HepG2 (cell line): ENCODE results near the gene SFRP4. TPM values are rescaled to one million over a fixed set of nuclear protein-coding genes. Genes with fewer than 3 reads are reported as not detected.

Experiments used
- ATRX ChIP-seq: sonication (generic); formaldehyde crosslinking; IDR thresholded peaks from 2 replicates; pipeline ENCODE4 v1.4.0; 2020; ENCODE audit warnings: missing genetic modification reagents, borderline replicate concordance
- BRD4 ChIP-seq: sonication (generic); formaldehyde crosslinking; IDR thresholded peaks from 2 replicates; pipeline ENCODE4 v1.4.0; 2020; ENCODE audit warnings: missing genetic modification reagents
- CBX1 ChIP-seq: IDR thresholded peaks from one replicate; pipeline ENCODE4 v1.6.1; 2016; ENCODE audit warnings: antibody characterized with exemption, low read depth
- CHCHD3 ChIP-seq: sonication (generic); formaldehyde crosslinking; IDR thresholded peaks from 2 replicates; pipeline ENCODE4 v1.8.0; 2022; ENCODE audit warnings: mild to moderate bottlenecking, missing genetic modification reagents, moderate library complexity
- ELF3 ChIP-seq: IDR thresholded peaks from 2 replicates; pipeline ENCODE4 v1.6.1; 2016; ENCODE audit warnings: missing genetic modification reagents, missing compliant biosample characterization
- GABPA ChIP-seq, 2 experiments: IDR thresholded peaks; 2 replicates each; pipeline ENCODE4 v1.6.1; 2011 to 2016; ENCODE audit warnings: low read depth in 2 of 2, low read length in 1 of 2, missing biosample characterization in 1 of 2, missing genetic modification characterization in 1 of 2
- HOXA5 ChIP-seq: sonication (generic); formaldehyde crosslinking; IDR thresholded peaks from 2 replicates; pipeline ENCODE4 v1.4.0; 2020; ENCODE audit warnings: missing genetic modification reagents
- JDP2 ChIP-seq: sonication (generic); formaldehyde crosslinking; IDR thresholded peaks from 2 replicates; pipeline ENCODE4 v1.8.1; 2022; ENCODE audit warnings: missing genetic modification reagents, borderline replicate concordance
- LBX2 ChIP-seq: sonication (generic); formaldehyde crosslinking; IDR thresholded peaks from 2 replicates; pipeline ENCODE4 v1.5.0; 2020; ENCODE audit warnings: missing genetic modification reagents, mild to moderate bottlenecking, borderline replicate concordance
- MEIS2 ChIP-seq: sonication (generic); formaldehyde crosslinking; IDR thresholded peaks from 2 replicates; pipeline ENCODE4 v1.9.0; 2021; ENCODE audit warnings: mild to moderate bottlenecking, missing genetic modification reagents
- NCOR1 ChIP-seq: fragments of 200-600 bp; sonication (generic); IDR thresholded peaks from 2 replicates; pipeline ENCODE4 v1.7.0; 2017; ENCODE audit warnings: antibody characterized with exemption, low read length, borderline replicate concordance
- PPARG ChIP-seq: conservative IDR thresholded peaks from 2 replicates; pipeline ENCODE4 v1.6.1; 2016; ENCODE audit warnings: missing biosample characterization, missing genetic modification reagents
- RBFOX2 ChIP-seq: fragments of 200-400 bp; formaldehyde crosslinking; IDR thresholded peaks from 2 replicates; pipeline ENCODE4 v1.6.1; 2017; ENCODE audit warnings: low read depth, mild to moderate bottlenecking, low read length
- RFXAP ChIP-seq: sonication (generic); formaldehyde crosslinking; IDR thresholded peaks from 2 replicates; pipeline ENCODE4 v1.4.0; 2020; ENCODE audit warnings: missing genetic modification reagents, borderline replicate concordance
- TAF15 ChIP-seq: fragments of 200-400 bp; formaldehyde crosslinking; IDR thresholded peaks from one replicate; pipeline ENCODE4 v1.6.1; 2018; ENCODE audit warnings: mild to moderate bottlenecking, low read depth, low read length; ENCODE audit not compliant: poor library complexity, severe bottlenecking
- WIZ ChIP-seq: sonication (generic); formaldehyde crosslinking; IDR thresholded peaks from 2 replicates; pipeline ENCODE4 v1.5.1; 2020; ENCODE audit warnings: mild to moderate bottlenecking, missing genetic modification reagents
- ZFP90 ChIP-seq: sonication (generic); formaldehyde crosslinking; IDR thresholded peaks from 2 replicates; pipeline ENCODE4 v1.8.0; 2022; ENCODE audit warnings: missing genetic modification reagents, mild to moderate bottlenecking, inconsistent platforms, borderline replicate concordance
- ZNF335 ChIP-seq: sonication (generic); formaldehyde crosslinking; IDR thresholded peaks from 2 replicates; pipeline ENCODE4 v1.4.0; 2020; ENCODE audit warnings: missing genetic modification reagents
- ZNF446 ChIP-seq: sonication (generic); formaldehyde crosslinking; IDR thresholded peaks from 2 replicates; pipeline ENCODE4 v1.5.0; 2020; ENCODE audit warnings: mild to moderate bottlenecking, missing genetic modification reagents
- ZNF460 ChIP-seq: sonication (generic); formaldehyde crosslinking; IDR thresholded peaks from 2 replicates; pipeline ENCODE4 v1.5.1; 2020; ENCODE audit warnings: missing genetic modification reagents, mild to moderate bottlenecking, borderline replicate concordance
- ZNF543 ChIP-seq: sonication (generic); formaldehyde crosslinking; IDR thresholded peaks from 2 replicates; pipeline ENCODE4 v1.4.0; 2020; ENCODE audit warnings: mild to moderate bottlenecking, missing genetic modification reagents
- ZNF558 ChIP-seq: sonication (generic); formaldehyde crosslinking; IDR thresholded peaks from 2 replicates; pipeline ENCODE4 v1.9.0; 2022; ENCODE audit warnings: mild to moderate bottlenecking, missing genetic modification reagents, borderline replicate concordance
- ZNF792 ChIP-seq: IDR thresholded peaks from 2 replicates; pipeline ENCODE4 v1.6.1; 2016
- ZNF879 ChIP-seq: sonication (generic); formaldehyde crosslinking; IDR thresholded peaks from 2 replicates; pipeline ENCODE4 v1.8.1; 2023; ENCODE audit warnings: missing genetic modification reagents
- polyA plus RNA-seq, 8 experiments: library from polyadenylated mRNA; depleted of rRNA in 3 of 8; stranded (reverse) in 7 of 8; unstranded in 1 of 8; fragments of >200 nt; fragmentation: Illumina TruSeq in 4 of 8; extraction: Trizol in 4 of 8; gene quantifications; 2 replicates each; pipeline versions ENCODE4 v1.2.1 to v1.2.3, GENCODE V29; 2011 to 2016; ENCODE audit warnings: low read depth in 4 of 8, missing spikeins in 1 of 8, mixed read lengths in 1 of 8; ENCODE audit not compliant: insufficient read depth in 1 of 8
- total RNA-seq, 5 experiments: library from RNA; depleted of rRNA; stranded (reverse); fragments of >200 nt; fragmentation: Illumina TruSeq; extraction: Trizol; gene quantifications; 2 replicates each; pipeline ENCODE4 v1.2.3, GENCODE V29; 2016; ENCODE audit warnings: low read depth in 1 of 5
- TF ChIP-seq, protein P1 (sequence below): IDR thresholded peaks from 2 replicates; pipeline ENCODE4 v1.4.0; 2020; ENCODE audit warnings: mild to moderate bottlenecking, missing genetic modification reagents
- TF ChIP-seq, protein P2 (sequence below): sonication (generic); formaldehyde crosslinking; IDR thresholded peaks from 2 replicates; pipeline ENCODE4 v1.8.0; 2022; ENCODE audit warnings: mild to moderate bottlenecking, missing genetic modification reagents, borderline replicate concordance

The SFRP4 gene
- total and polyA plus RNA-seq, 2 of the 13 experiments (the other 11 are each of a cell fraction or from before 2014, with no cell fraction given): 0.96 to 1.8 TPM

GRCh38 chr7:37942934-37943610 lies 26.5 kb upstream of the SFRP4 start (continued):
- TF ChIP-seq, protein P1, sequence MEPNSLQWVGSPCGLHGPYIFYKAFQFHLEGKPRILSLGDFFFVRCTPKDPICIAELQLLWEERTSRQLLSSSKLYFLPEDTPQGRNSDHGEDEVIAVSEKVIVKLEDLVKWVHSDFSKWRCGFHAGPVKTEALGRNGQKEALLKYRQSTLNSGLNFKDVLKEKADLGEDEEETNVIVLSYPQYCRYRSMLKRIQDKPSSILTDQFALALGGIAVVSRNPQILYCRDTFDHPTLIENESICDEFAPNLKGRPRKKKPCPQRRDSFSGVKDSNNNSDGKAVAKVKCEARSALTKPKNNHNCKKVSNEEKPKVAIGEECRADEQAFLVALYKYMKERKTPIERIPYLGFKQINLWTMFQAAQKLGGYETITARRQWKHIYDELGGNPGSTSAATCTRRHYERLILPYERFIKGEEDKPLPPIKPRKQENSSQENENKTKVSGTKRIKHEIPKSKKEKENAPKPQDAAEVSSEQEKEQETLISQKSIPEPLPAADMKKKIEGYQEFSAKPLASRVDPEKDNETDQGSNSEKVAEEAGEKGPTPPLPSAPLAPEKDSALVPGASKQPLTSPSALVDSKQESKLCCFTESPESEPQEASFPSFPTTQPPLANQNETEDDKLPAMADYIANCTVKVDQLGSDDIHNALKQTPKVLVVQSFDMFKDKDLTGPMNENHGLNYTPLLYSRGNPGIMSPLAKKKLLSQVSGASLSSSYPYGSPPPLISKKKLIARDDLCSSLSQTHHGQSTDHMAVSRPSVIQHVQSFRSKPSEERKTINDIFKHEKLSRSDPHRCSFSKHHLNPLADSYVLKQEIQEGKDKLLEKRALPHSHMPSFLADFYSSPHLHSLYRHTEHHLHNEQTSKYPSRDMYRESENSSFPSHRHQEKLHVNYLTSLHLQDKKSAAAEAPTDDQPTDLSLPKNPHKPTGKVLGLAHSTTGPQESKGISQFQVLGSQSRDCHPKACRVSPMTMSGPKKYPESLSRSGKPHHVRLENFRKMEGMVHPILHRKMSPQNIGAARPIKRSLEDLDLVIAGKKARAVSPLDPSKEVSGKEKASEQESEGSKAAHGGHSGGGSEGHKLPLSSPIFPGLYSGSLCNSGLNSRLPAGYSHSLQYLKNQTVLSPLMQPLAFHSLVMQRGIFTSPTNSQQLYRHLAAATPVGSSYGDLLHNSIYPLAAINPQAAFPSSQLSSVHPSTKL: peak; percentile 100
- peak; percentile 65; the same call in 1 of the 2 replicates for TF ChIP-seq ZNF543 (CRISPR knock-in tag)
- TF ChIP-seq ZFP90 (CRISPR knock-in tag): peak; percentile 48; the same call in 1 of the 2 replicates
- no peak for TF ChIP-seq TAF15
- TF ChIP-seq PPARG (CRISPR knock-in tag): peak; percentile 97
- peak; percentile 99 for TF ChIP-seq NCOR1
- peak; percentile 79; the same call in 1 of the 2 replicates for TF ChIP-seq ZNF792 (CRISPR knock-in tag)
- TF ChIP-seq JDP2: no peak
- no peak for TF ChIP-seq ZNF446
- peak; percentile 36; the same call in 1 of the 2 replicates for TF ChIP-seq ZNF335 (CRISPR knock-in tag)
- TF ChIP-seq HOXA5 (CRISPR knock-in tag): 0 out of 2 replicates have a peak, but pooled peaks have one; percentile 46
- TF ChIP-seq ZNF879 (CRISPR knock-in tag): no peak
- peak; percentile 92 for TF ChIP-seq ELF3 (CRISPR knock-in tag)
- peak; percentile 13; the same call in 1 of the 2 replicates for TF ChIP-seq ZNF460 (CRISPR knock-in tag)
- no peak for TF ChIP-seq CHCHD3 (CRISPR knock-in tag)
- TF ChIP-seq BRD4: peak; percentile 76; the same call in 1 of the 2 replicates
- peak; percentile 88; the same call in 1 of the 2 replicates for TF ChIP-seq RFXAP (CRISPR knock-in tag)
- TF ChIP-seq ATRX (CRISPR knock-in tag): no peak
- peak; percentile 96 for TF ChIP-seq MEIS2 (CRISPR knock-in tag)
- TF ChIP-seq GABPA (IDR thresholded peaks at IDR 0.05; ENCODE audit: low read depth, low read length): no peak
- no peak for TF ChIP-seq GABPA (CRISPR knock-in tag; IDR thresholded peaks at IDR 0.05; ENCODE audit: low read depth)
- no peak for TF ChIP-seq LBX2 (CRISPR knock-in tag)
- 0 out of 2 replicates have a peak, but pooled peaks have one; percentile 70 for TF ChIP-seq WIZ (CRISPR knock-in tag)
- TF ChIP-seq, protein P2, sequence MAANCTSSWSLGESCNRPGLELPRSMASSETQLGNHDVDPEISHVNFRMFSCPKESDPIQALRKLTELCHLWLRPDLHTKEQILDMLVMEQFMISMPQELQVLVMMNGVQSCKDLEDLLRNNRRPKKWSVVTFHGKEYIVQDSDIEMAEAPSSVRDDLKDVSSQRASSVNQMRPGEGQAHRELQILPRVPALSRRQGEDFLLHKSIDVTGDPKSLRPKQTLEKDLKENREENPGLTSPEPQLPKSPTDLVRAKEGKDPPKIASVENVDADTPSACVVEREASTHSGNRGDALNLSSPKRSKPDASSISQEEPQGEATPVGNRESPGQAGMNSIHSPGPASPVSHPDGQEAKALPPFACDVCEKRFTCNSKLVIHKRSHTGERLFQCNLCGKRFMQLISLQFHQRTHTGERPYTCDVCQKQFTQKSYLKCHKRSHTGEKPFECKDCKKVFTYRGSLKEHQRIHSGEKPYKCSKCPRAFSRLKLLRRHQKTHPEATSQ (CRISPR knock-in tag): peak; percentile 96; the same call in 1 of the 2 replicates
- TF ChIP-seq ZNF558 (CRISPR knock-in tag): 0 out of 2 replicates have a peak, but pooled peaks have one; percentile 65
- TF ChIP-seq CBX1: peak; percentile 52
- peak; percentile 72 for TF ChIP-seq RBFOX2
